Endothelial cell of umbilical vein (primary cell): ENCODE data around the gene NRDE2. TPM values are rescaled to one million over a fixed set of nuclear protein-coding genes. Genes with fewer than 3 reads are reported as not detected.

Experiments used
- BruUV-seq: library from RNA; stranded (reverse); fragments of 400-500 nt; replicated peaks from 2 replicates; lab custom pipeline; 2021; lab: Mats Ljungman, UMichigan
- CTCF ChIA-PET: fragments of 300-600, 350-600 bp; sonication (Branson Sonifier 250); formaldehyde crosslinking; loops from one replicate; lab custom pipeline; 2021; ENCODE audit warnings: antibody characterized with exemption, inconsistent platforms; lab: Charles Lee
- POLR2A ChIA-PET: fragments of 300-600, 350-600 bp; sonication (Branson Sonifier 250); formaldehyde crosslinking; loops from one replicate; lab custom pipeline; 2021; ENCODE audit warnings: antibody characterized with exemption, inconsistent platforms; lab: Charles Lee
- DNase-seq: peaks from one replicate; pipeline ENCODE4 v3.0.0-alpha.2; 2011; ENCODE audit warnings: low read depth, low spot score
- FAIRE-seq: peaks from 2 replicates; lab custom pipeline; 2011; peaks lifted over from hg19 to GRCh38; lab: Jason Lieb, UNC
- H2AFZ ChIP-seq: 2 replicates; pipeline ENCODE4 v1.6.0; 2012; ENCODE audit warnings: low read depth, low read length, control low read depth, inconsistent platforms
- H3K27ac ChIP-seq: 2 replicates; pipeline ENCODE4 v1.5.1; 2011; ENCODE audit warnings: low read depth, mild to moderate bottlenecking, control low read depth, low read length, moderate library complexity; ENCODE audit not compliant: insufficient read depth
- H3K27me3 ChIP-seq, 2 experiments: 2 replicates each; pipeline versions ENCODE4 v1.6.0 to v1.6.1; 2011; ENCODE audit warnings: low read length in 2 of 2, mixed read lengths in 1 of 2; ENCODE audit not compliant: control insufficient read depth in 2 of 2, insufficient read depth in 2 of 2
- H3K36me3 ChIP-seq, 2 experiments: 2 replicates in 1 of 2; 3 replicates in 1 of 2; pipeline ENCODE4 v1.5.1; 2011; ENCODE audit warnings: low read length in 2 of 2, mild to moderate bottlenecking in 1 of 2, moderate library complexity in 1 of 2; ENCODE audit not compliant: control insufficient read depth in 2 of 2, insufficient read depth in 2 of 2; ENCODE audit errors: extremely low read depth in 1 of 2
- H3K4me1 ChIP-seq: 3 replicates; pipeline ENCODE4 v1.5.1; 2011; ENCODE audit warnings: mild to moderate bottlenecking, low read length; ENCODE audit not compliant: control insufficient read depth, insufficient read depth; ENCODE audit errors: extremely low read depth
- H3K4me2 ChIP-seq: 2 replicates; pipeline ENCODE4 v1.6.1; 2011; ENCODE audit warnings: low read length, control low read depth, mixed read lengths; ENCODE audit not compliant: insufficient read depth
- H3K4me3 ChIP-seq, 3 experiments: fragments of 200-600 bp in 1 of 3; sonication (generic), shearing (Covaris generic) in 1 of 3; replicated peaks in 1 of 3; 2 replicates each; pipeline ENCODE4 v1.5.1; 2011 to 2016; ENCODE audit warnings: control low read depth in 3 of 3, low read length in 3 of 3, mild to moderate bottlenecking in 2 of 3, inconsistent platforms in 1 of 3, low read depth in 1 of 3, moderate library complexity in 1 of 3; ENCODE audit not compliant: insufficient read depth in 1 of 3
- H3K79me2 ChIP-seq: 2 replicates; pipeline ENCODE4 v1.6.0; 2012; ENCODE audit warnings: low read length, inconsistent platforms; ENCODE audit not compliant: control insufficient read depth, insufficient read depth
- H3K9ac ChIP-seq: replicated peaks from 2 replicates; pipeline ENCODE3; 2011; ENCODE audit warnings: low read length, control low read depth; ENCODE audit not compliant: insufficient read depth; ENCODE audit errors: extremely low read depth
- H3K9me1 ChIP-seq: replicated peaks from 3 replicates; pipeline ENCODE4 v1.6.0; 2011; ENCODE audit warnings: mild to moderate bottlenecking, low read length; ENCODE audit not compliant: control insufficient read depth, insufficient read depth; ENCODE audit errors: extremely low read depth
- H3K9me3 ChIP-seq: replicated peaks from 2 replicates; pipeline ENCODE4 v1.5.1; 2012; ENCODE audit warnings: low read length, inconsistent platforms; ENCODE audit not compliant: control insufficient read depth, insufficient read depth
- H4K20me1 ChIP-seq: replicated peaks from 2 replicates; pipeline ENCODE3; 2011; ENCODE audit warnings: mild to moderate bottlenecking, low read length; ENCODE audit not compliant: control insufficient read depth, insufficient read depth; ENCODE audit errors: extremely low read depth
- CTCF ChIP-seq, 2 donors: IDR thresholded peaks; 1 replicate in 1 of 2; 2 replicates in 1 of 2; pipeline ENCODE4 v1.5.1; 2011; ENCODE audit warnings: low read length in 2 of 2, mild to moderate bottlenecking in 2 of 2, moderate library complexity in 2 of 2, control low read depth in 1 of 2, inconsistent platforms in 1 of 2, low read depth in 1 of 2; ENCODE audit not compliant: insufficient read depth in 1 of 2; ENCODE audit errors: extremely low read depth in 1 of 2
- EZH2 ChIP-seq: IDR thresholded peaks from 2 replicates; pipeline ENCODE4 v1.6.1; 2012; ENCODE audit warnings: borderline replicate concordance, low read depth, mild to moderate bottlenecking, moderate library complexity, low read length, inconsistent platforms; ENCODE audit not compliant: severe bottlenecking
- FOS ChIP-seq: IDR thresholded peaks from 2 replicates; pipeline ENCODE4 v1.6.1; 2011; ENCODE audit warnings: mild to moderate bottlenecking, low read length, moderate library complexity, borderline replicate concordance; ENCODE audit not compliant: insufficient read depth
- GATA2 ChIP-seq: IDR thresholded peaks from 2 replicates; pipeline ENCODE4 v1.7.0; 2011; ENCODE audit warnings: low read depth, mild to moderate bottlenecking, moderate library complexity, mixed read lengths, low read length; ENCODE audit not compliant: insufficient read length, insufficient read depth
- JUN ChIP-seq: IDR thresholded peaks from 2 replicates; pipeline ENCODE4 v1.6.1; 2011; ENCODE audit warnings: borderline replicate concordance, low read depth; ENCODE audit not compliant: insufficient read length, insufficient read depth
- MAX ChIP-seq: IDR thresholded peaks from 2 replicates; pipeline ENCODE4 v1.6.1; 2011; ENCODE audit not compliant: insufficient read depth, insufficient read length
- MYC ChIP-seq: IDR thresholded peaks from one replicate; pipeline ENCODE4 v1.6.1; 2011; ENCODE audit warnings: mild to moderate bottlenecking, low read depth, low read length
- POLR2A ChIP-seq: IDR thresholded peaks from 2 replicates; pipeline ENCODE4 v1.6.1; 2012; ENCODE audit warnings: low read depth, mild to moderate bottlenecking, control low read depth, low read length
- POLR2AphosphoS5 ChIP-seq: IDR thresholded peaks from 2 replicates; pipeline ENCODE4 v1.6.1; 2012; ENCODE audit warnings: low read depth, mild to moderate bottlenecking, control low read depth, low read length, moderate library complexity; ENCODE audit not compliant: insufficient read depth
- dilution Hi-C: fragments of 300-500 bp; cut with MboI; formaldehyde crosslinking; loops from one replicate; pipeline ENCODE4 v1.15.0; 2019; ENCODE audit warnings: low sequenced_read_pairs; ENCODE audit not compliant: extremely low pct_ligation_motif_present
- intact Hi-C: fragments of 100-400 bp; cut with micrococcal nuclease; formaldehyde crosslinking; loops from one replicate; pipeline ENCODE4 v1.10.0; 2022
- polyA plus RNA-seq, 4 experiments: library from polyadenylated mRNA; depleted of rRNA in 3 of 4; stranded (reverse) in 3 of 4; unstranded in 1 of 4; fragments of >200 nt; gene quantifications; 2 replicates each; pipeline versions ENCODE4 v1.2.1 to v1.2.3, GENCODE V29; 2011 to 2012; ENCODE audit warnings: missing spikeins in 1 of 4
- total RNA-seq: library from RNA; stranded (reverse); gene quantifications from 2 replicates; pipeline ENCODE4 v1.2.3, GENCODE V29; 2021

Gene NRDE2
- total and polyA plus RNA-seq, 2 donors (not counting 3 experiments of a cell fraction or from before 2014, with no cell fraction given) = 8.5 to 22.1 TPM

- dilution Hi-C loops = no loop called here
- H2AFZ ChIP-seq = no peak overlapping the region
Observed at GRCh38 chr14:90274808-90275457, 56.8 kb downstream of the NRDE2 start.

More at GRCh38 chr14:90274808-90275457, 56.8 kb downstream of the NRDE2 start:
- peaks cover 22 to 23% of the 10 kb centered on the region in 2 experiments for H3K36me3 ChIP-seq
- BruUV-seq = TSS peak; percentile 22
- H3K27ac ChIP-seq = peak overlapping the region; percentile 87
- H4K20me1 ChIP-seq = no peaks in the 10 kb centered on the region
- peak; percentile 100 for FAIRE-seq
- DNase-seq = peak; percentile 89
- no peaks in the 10 kb centered on the region for H3K27me3 ChIP-seq
- H3K4me2 ChIP-seq = peak overlapping the region; percentile 41
- intact Hi-C loops = no loop called here
- H3K4me3 ChIP-seq = no peak overlapping the region
- ChIA-PET CTCF (interaction anchor here (0.6 to 2.2 kb wide), 5 partner anchors 10 to 483 kb away, joined by 3 to 9 read pairs (median 5); partner anchors contain the start of gene PSMC1), POLR2A (no interaction called here)
- H3K79me2 ChIP-seq = peaks cover 2% of the 10 kb centered on the region
- H3K4me1 ChIP-seq = peaks cover 34% of the 10 kb centered on the region
- TF ChIP-seq FOS = peak; percentile 81
- TF ChIP-seq POLR2AphosphoS5 = peak; percentile 62
- TF ChIP-seq GATA2 = no peak
- TF ChIP-seq CTCF (IDR thresholded peaks at IDR 0.05; ENCODE audit: extremely low read depth in 1 of 2, insufficient read depth in 1 of 2, low read depth in 1 of 2, low read length in 2 of 2) = no peak
- TF ChIP-seq POLR2A = peak; percentile 79
- no peak for TF ChIP-seq MAX
- peak; percentile 8 for TF ChIP-seq JUN
- no peak for TF ChIP-seq EZH2
- TF ChIP-seq MYC = no peak
- no peaks in the 10 kb centered on the region for H3K9me3 ChIP-seq
- no peaks in the 10 kb centered on the region for H3K9me1 ChIP-seq
- H3K9ac ChIP-seq = peak overlapping the region; percentile 43
